GM21381 (cell line): Measurements from ENCODE around the gene TRAF3IP1.
"Not testable (repeated sequence)": the region's sequence is repeated elsewhere in the genome, so short reads cannot be mapped to it uniquely, and the experiment has no call there.

Experiments used
- ATAC-seq: cut with Tn5 transposase; IDR thresholded peaks from one replicate; pipeline ENCODE4 v1.9.1; 2021; ENCODE audit warnings: mild to moderate bottlenecking, moderate library complexity; ENCODE audit not compliant: unreplicated experiment

The TRAF3IP1 gene

DNA sequence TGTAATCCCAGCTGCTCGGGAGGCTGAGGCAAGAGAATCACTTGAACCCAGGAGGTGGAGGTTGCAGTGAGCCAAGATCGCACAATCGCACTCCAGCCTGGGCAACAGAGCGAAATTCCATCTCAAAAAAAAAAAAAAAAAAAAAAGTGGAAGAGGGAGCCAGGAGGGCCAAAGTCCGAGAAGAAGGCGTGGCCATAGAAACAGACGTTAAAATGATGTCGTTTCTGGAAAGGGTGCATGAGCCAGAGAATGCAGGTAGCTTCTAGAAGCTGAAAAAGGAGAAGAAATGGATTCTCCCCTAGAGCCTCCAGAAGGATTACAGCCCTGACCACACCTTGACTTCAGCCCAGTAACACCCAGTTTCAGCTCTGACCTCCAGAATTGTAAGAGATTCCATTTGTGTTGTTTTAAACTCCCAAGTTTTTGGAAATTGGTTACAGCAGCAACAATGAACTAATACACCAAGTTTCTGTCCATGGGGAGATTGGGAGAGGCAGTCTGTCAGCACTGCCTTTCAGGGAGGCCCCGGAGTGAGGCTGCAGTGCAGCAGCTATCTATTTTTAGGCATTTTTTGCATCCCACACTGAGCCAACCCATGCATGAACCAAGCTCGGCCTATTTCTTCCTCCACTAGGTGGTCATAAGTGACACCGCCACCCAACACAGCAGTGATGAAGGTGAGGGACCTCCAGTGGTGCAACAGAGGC is 14.2 kb upstream of the TRAF3IP1 start:
- no peak for ATAC-seq

- no peak for ATAC-seq
These were observed 13.7 kb upstream of the TRAF3IP1 start for GRCh38 chr2:238306672-238306998.

- no peak for ATAC-seq
These were observed 12.1 kb upstream of the TRAF3IP1 start for GRCh38 chr2:238308177-238308576.

DNA sequence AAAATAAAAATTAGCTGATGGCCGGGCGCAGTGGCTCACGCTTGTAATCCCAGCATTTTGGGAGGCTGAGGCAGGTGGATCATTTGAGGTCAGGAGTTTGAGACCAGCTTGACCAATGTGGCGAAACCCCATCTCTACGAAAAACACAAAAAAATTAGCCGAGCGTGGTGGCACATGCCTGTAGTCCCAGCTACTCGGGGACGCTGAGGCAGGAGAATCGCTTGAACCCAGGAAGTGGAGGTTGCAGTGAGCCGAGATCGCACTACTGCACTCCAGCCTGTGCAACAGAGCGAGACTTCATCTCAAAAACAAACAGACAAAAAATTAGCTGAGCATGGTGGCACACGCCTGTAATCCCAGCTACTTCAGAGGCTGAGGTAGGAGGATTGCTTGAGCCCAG is 9.6 kb upstream of the TRAF3IP1 start:
- ATAC-seq: not testable (repeated sequence)

GRCh38 chr2:238313289-238313990 is 6.9 kb upstream of the TRAF3IP1 start:
- ATAC-seq: no peak

DNA sequence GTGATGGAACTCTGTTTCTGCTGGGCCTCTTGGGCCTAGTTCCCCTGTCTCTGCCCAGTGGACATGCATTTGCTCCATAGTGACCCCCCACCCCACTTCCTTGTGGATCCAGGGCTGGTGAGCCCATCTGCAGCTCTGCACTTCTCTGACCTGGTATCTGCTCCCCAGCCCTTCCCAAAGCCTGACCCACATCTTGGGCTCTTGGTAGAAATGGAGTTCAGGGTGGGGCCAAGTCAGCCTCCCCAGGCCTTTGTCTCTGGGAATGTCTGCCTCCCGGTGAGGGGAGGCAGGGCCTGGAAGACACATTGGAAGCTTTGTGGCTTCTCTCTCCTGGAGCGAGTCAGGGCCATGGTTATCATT is 6.3 kb upstream of the TRAF3IP1 start:
- ATAC-seq: no peak

DNA sequence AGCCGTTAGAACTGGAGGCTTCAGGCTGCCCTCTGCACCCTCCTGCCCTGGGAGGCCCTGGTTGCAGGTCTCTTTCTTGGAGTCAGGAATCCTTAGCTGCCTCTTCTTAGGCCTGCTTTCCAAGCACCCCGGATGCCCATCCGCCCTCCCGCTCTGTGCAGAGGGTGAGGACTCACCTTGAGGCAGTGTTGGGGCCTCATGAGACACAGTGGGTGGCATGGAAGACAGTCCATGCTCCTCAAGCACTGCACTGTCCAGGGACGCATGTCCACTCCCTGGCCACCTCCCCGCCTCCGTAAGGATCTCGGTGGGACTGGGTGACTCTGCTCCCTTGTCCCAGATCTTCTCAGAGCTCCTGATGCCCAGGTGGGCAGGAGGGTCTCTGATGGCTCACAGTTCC is 5.7 kb upstream of the TRAF3IP1 start:
- no peak for ATAC-seq

DNA sequence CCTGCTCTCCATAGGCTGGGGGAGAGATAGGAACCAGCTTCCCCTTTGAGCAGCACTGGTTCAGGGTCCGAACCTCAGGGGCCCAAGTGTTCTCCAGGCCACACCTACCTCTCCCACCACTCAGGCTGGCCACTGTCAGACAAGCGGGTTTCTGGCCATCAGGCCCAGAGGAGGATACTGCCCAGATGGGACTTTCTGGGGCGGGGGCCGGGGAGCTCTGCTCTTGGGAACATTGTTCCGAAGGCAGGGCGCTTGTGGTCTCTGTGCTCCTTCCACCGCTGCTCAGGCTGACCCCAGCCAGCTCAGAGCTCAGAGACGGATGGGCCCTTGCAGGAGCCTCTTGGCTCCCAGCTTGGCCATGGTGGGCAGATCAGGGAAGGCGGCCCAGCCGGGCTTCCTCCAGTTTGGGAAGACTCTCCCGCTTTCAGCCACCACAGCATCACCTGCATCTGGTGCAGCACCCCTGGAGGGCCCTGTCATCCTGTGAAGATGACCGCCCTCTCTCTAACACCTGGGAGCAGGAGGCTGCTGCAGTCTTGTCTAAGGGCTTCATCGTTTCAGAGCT is 5.2 kb upstream of the TRAF3IP1 start:
- ATAC-seq: no peak

GRCh38 chr2:238320648-238321281 is 447 bp downstream of the TRAF3IP1 start:
- ATAC-seq: peak; percentile 32

DNA sequence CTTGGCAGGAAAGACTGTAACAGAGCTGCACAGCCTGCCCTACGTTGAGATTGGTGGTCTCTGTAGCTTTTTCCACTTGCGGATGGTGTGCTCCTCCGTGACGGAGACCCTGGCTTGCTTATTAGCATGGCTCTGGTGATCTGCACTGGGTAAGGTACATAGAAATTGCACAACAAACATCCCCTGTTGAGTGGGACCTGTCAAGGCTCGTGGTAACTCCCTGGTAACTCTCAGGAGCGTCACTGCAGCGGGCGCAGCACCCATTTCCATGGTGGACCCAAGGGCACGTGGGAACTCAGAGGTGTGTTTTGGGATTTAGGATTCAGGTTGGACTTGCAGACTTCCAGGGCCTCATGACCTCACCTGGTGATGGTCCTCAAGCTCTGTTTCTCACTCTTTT is 1.1 kb downstream of the TRAF3IP1 start:
- no peak for ATAC-seq

DNA sequence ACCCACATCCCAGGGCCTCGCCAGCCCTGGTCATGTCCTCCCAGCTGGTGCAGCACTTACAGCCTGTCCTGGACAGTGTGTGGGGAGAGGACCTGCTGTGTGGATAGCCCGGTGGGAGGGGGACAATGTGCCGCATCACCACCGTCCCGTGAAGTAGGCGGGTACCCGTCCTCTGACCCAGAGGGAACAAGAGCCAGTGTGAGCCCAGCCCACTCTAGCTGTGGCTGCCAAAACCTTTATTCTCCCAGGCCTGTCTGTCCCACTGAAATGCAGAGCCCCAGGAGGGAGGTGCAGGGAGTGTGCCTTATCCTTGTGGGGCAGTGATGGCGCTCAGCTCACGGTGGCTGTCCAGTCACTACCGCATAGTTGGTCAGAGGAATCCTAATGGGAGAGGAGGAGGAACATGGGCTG is 1.7 kb downstream of the TRAF3IP1 start:
- ATAC-seq: no peak

DNA sequence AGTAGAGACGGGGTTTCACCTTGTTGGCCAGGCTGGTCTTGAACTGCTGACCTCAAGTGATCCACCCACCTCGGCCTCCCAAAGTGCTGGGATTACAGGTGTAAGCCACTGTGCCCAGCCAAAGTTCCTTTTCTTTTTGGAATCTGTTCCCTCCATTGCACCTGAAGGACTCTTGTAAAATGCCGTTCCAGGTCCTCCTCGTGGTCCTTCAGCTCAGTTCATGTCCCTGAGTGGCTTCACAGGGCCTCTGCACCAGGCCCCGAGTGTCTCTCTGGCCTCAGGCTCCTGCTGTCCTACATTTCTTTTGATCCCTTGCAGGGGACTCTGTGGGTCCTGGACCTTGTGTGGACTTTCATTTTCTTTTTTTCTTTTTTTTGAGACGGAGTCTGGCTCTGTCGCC is 3.9 kb downstream of the TRAF3IP1 start:
- not testable (repeated sequence) for ATAC-seq

DNA sequence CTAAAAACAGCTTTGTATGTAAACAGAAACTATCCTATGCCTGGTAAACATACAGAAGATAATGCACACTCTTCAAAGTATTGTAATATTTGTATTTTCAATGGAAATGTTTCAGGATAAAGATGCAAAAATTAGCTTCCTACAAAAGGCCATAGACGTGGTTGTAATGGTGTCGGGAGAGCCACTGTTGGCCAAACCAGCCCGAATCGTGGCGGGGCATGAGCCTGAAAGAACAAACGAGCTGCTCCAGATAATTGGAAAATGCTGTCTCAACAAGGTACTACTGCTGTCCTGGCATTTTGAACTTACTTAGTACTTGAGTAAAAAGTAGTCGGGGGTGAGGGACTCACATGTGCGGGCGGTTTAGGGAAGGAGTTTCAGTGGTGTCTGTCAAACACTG is 5.4 kb downstream of the TRAF3IP1 start:
- no peak for ATAC-seq

DNA sequence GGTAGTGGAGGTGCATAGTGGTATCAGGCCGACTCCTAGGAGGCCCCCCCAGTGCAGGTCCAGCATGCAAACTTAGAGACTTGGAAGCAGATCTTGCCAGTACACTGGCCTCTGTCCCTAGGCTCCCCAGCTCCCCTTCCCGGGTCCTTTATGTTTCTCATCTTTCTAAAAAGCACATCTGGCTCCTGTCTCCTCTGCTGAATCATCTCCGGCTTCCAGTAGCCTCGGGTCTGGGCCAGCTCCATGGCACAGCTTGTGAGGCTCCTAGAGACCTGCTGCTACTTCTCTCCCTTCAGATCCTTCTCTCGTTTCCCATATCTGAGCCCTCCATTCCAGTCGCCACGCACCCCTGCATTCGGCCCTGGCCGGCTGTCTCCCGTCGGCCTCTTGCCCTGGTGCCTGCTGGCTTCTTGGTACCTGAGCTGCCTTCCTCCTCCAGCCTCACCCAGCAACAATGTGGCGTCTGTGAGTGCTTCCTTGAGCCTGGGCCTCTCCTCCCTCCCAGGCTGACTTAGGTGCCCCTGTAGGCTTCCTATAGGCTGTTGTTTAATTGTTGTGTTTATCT is 6.6 kb downstream of the TRAF3IP1 start:
- ATAC-seq: no peak

DNA sequence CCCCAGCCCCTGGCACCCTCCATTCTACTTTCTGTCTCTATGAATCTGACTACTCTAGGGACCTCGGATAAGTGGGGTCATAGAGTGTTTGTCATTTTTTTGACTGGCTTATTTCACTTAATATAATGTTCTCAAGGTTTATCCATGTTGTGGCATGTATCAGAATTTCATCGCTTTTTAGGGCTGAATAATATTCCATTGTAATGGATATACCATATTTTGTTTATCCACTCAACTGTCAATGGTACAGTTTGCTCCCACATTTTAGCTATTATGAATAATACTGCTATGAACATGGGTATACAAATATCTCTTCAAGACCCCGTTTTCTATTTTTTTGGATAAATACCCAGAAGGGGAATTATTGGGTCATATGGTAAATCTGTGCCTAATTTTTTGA is 7.4 kb downstream of the TRAF3IP1 start:
- no peak for ATAC-seq

GRCh38 chr2:238330391-238330790 is 10.1 kb downstream of the TRAF3IP1 start:
- no peak for ATAC-seq

DNA sequence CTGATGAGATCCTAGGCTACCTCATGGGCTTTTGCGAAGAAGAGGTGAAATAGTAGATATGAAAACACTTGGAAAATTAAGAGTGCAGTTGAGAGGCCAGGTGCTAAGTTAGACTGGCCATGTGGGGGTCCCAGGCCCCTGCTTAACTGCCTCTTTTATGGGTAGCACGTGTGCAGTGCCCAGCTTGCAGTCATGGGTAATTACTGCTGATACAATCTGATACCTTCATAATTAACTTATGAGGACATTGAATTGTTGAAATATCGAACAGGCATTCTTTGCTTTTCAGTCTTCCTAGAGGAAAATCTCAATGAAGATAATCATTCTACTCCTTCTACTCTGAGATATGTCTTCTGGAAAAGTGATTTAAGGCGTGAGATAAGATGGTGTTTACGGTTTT is 11.6 kb downstream of the TRAF3IP1 start:
- no peak for ATAC-seq

GRCh38 chr2:238334885-238335284 is 14.6 kb downstream of the TRAF3IP1 start:
- ATAC-seq: no peak

GRCh38 chr2:238335591-238335990 is 15.3 kb downstream of the TRAF3IP1 start:
- not testable (repeated sequence) for ATAC-seq

DNA sequence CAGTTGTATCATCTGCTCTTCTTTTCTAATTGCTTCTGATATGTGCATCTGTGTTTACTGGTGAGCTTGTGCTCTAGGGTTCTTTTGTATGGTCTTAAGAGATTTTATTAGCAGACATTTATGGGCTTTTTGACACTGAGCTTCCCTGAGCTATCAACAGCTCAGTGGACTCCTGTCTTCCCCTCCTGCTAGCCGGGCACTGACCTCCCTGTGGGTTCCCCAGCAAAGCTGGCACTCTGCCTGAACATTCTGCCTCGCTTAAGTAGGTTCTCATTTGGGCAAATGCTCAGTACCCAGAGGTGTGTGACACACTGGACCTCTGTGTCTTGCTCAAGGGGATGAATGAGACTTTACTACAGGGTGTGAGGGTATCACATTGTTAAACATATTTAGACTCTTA is 15.8 kb downstream of the TRAF3IP1 start:
- no peak for ATAC-seq

GRCh38 chr2:238336793-238337444 is 16.6 kb downstream of the TRAF3IP1 start:
- ATAC-seq: no peak
